Measurements from ENCODE around the gene CES4A.
"Not testable (repeated sequence)": the region's sequence is repeated elsewhere in the genome, so short reads cannot be mapped to it uniquely, and the experiment has no call there.

CES4A gene

DNA sequence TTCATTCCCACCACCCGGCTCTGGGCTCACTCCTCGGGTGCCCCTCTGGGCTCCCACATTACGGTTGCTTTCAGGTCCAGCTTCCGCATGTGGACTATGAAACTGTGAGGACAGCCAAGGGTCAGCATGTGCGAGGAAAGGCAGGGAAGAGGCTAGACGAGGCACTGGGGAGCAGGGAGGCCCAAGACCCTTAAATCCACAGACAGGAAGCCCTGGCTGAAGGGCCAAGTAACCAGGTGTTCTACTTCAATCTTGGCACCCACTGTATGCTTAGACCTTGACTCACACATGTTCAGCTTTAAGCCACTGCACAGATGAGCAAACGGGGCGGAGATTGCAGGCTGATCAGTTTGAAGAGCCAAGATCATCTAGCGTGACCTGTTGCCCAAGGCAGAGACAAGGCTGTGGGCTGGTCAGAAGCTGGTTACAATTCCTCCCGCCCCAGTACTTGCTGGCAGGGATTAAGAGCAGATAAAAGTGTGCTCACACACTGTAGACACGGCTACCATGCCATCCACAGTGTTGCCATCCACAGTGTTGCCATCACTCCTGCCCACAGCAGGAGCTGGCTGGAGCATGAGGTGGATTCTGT, at the start of gene CES4A:
Gene CES4A (plus strand): TSS at position 393 of the 592 bp plus-strand sequence. CDS start 184 bp downstream, at position 577.
- TF ChIP-seq, protein P1, sequence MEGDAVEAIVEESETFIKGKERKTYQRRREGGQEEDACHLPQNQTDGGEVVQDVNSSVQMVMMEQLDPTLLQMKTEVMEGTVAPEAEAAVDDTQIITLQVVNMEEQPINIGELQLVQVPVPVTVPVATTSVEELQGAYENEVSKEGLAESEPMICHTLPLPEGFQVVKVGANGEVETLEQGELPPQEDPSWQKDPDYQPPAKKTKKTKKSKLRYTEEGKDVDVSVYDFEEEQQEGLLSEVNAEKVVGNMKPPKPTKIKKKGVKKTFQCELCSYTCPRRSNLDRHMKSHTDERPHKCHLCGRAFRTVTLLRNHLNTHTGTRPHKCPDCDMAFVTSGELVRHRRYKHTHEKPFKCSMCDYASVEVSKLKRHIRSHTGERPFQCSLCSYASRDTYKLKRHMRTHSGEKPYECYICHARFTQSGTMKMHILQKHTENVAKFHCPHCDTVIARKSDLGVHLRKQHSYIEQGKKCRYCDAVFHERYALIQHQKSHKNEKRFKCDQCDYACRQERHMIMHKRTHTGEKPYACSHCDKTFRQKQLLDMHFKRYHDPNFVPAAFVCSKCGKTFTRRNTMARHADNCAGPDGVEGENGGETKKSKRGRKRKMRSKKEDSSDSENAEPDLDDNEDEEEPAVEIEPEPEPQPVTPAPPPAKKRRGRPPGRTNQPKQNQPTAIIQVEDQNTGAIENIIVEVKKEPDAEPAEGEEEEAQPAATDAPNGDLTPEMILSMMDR (IDR thresholded peaks at IDR 0.05; ENCODE audit: extremely low read depth, missing control alignments): no peak

DNA sequence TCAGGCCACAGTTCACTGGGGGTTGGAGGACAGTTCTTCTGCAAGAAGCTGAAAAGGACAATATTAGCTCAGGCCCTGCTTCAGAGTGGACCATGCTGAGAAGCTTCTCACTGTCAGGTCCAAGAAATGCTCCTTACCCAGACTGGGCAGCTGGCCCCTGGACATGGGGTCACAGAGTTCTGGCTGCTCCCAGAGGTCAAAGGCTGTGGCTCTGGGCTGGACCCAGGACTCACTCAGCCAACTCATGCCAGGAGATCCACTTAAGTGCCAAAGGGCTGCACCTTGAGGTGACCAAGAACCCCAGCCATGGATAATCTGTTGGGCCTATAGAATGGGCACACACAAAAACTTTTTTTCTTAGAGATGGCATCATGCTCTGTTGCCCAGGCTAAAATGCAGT, 49.0 kb upstream of the CES4A start:
- DNase-seq (ENCODE audit: low spot score): no peak

More for the DNA sequence above, at the start of gene CES4A:
- DNase-seq (ENCODE audit: low spot score): no peak

DNA sequence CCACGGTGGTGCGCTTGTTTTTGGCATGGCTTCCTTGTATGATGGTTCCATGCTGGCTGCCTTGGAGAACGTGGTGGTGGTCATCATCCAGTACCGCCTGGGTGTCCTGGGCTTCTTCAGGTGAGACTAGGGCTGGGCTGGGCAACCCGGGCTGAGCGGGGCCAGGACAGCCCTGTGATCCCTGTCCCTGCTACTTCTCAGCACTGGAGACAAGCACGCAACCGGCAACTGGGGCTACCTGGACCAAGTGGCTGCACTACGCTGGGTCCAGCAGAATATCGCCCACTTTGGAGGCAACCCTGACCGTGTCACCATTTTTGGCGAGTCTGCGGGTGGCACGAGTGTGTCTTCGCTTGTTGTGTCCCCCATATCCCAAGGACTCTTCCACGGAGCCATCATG, 48.2 kb upstream of the CES4A start:
- DNase-seq (ENCODE audit: low spot score): no peak
- TF ChIP-seq, protein P1 (IDR thresholded peaks at IDR 0.05; ENCODE audit: extremely low read depth, missing control alignments): no peak

More for the DNA sequence above, 49.0 kb upstream of the CES4A start:
- TF ChIP-seq, protein P1 (IDR thresholded peaks at IDR 0.05; ENCODE audit: extremely low read depth, missing control alignments): no peak

DNA sequence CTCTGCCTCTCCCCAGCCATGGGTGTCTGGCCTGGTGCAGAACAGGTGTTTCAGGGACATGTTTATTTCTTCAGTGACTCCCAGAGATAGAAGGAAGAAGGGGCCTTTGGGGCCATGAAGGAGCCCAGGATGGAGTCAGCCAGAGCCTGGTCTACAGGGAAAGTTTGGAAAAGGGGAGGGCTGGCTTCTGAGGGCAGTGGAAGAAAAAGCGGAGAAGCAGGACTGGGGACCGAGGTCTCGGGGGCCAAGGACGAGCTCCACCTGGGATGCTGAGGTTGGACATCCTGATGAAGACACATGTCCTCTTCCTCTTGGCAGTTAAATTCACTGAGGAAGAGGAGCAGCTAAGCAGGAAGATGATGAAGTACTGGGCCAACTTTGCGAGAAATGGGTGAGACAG, 45.4 kb upstream of the CES4A start:
- no peak for DNase-seq (ENCODE audit: low spot score)
- TF ChIP-seq, protein P1 (IDR thresholded peaks at IDR 0.05; ENCODE audit: extremely low read depth, missing control alignments): no peak

DNA sequence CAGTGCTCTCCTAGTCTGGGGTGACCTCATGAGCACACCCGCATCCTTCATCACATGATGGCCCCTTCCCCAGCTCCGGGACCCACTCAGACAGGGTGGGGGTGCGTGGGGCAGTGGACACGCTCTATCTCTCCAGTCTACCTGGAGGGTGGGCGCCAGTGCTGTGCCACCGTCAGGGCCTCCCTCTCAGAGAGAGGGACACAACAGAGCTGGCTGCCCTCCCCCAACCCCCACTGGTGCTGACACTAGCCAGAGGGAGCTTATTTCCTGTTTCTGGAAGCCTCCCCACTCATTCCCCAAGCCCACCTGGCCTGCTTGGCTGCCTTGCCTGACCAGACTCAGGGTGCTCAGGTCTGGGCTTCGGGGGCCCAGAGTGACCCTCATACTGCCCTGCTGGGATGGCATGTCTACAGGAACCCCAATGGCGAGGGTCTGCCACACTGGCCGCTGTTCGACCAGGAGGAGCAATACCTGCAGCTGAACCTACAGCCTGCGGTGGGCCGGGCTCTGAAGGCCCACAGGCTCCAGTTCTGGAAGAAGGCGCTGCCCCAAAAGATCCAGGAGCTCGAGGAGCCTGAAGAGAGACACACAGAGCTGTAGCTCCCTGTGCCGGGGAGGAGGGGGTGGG, 44.8 kb upstream of the CES4A start:
- DNase-seq (ENCODE audit: low spot score): no peak
- TF ChIP-seq, protein P1 (IDR thresholded peaks at IDR 0.05; ENCODE audit: extremely low read depth, missing control alignments): no peak

DNA sequence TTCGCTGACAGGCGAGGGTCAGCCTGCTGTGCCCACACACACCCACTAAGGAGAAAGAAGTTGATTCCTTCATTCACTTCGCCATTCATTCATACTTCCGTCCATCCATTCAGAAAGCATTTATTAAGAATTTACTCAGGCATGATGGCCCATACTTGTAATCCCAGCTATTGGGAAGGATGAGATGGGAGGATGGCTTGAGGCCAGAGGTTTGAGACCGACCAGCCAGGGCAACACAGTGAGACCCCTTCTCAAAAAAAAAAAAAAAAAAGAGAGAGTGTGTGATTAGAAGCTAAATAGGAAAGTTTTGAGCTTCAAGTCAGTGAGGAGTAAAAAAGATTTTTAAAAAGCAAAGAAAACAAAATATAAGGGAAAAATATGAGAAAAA, 44.3 kb upstream of the CES4A start:
- DNase-seq (ENCODE audit: low spot score): no peak
- TF ChIP-seq, protein P1 (IDR thresholded peaks at IDR 0.05; ENCODE audit: extremely low read depth, missing control alignments): no peak

DNA sequence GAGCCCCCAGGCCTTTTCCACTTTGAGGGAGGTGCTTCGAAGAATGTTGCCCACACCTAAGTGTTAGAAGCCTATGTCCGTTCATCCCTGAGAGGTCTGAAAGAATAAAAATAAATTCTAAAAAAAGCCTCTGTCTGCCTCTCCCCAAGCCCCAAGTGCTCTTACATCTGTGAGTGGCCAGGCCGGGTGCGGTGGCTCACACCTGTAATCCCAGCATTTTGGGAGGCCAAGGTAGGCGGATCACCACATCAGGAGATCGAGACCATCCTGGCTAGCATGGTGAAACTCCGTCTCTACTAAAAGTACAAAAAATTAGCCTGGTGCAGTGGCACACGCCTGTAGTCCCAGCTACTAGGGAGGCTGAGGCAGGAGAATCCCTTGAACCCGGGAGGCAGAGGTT, 43.4 kb upstream of the CES4A start:
- not testable (repeated sequence) for DNase-seq (ENCODE audit: low spot score)

DNA sequence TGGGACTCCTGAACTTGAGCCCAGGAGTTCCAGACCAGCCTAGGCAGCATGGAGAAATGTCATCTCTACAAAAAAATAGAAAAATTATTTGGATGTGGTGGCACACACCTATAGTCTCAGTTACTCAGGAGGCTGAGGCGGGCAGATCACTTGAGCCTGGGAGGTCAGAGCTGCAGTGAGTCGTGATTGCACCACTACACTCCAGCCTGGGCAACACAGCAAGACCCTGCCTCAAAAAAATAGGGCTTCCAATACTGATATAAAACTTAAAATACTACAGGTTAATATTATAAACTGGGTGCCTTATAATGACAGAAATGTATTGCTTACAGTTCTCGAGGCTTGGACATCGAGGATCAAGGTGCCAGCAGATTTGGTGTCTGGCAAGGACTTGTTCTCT, 42.5 kb upstream of the CES4A start:
- TF ChIP-seq, protein P1 (IDR thresholded peaks at IDR 0.05; ENCODE audit: extremely low read depth, missing control alignments): no peak

More for the DNA sequence above, 42.5 kb upstream of the CES4A start:
- DNase-seq (ENCODE audit: low spot score): no peak

Data from GM20000 (cell line).